Activated CD8-positive, alpha-beta T cell treated with anti-CD3 and anti-CD28 coated beads for 36 hours (primary cell): ENCODE data around the gene RNF115. TPM values are rescaled to one million over a fixed set of nuclear protein-coding genes. Genes with fewer than 3 reads are reported as not detected.

Source experiments
- ATAC-seq: fragments of 200-7000 bp; cut with Tn5 transposase; one replicate; pipeline ENCODE4 v1.10.0; 2021; ENCODE audit warnings: mild to moderate bottlenecking, moderate library complexity
- CTCF ChIA-PET: fragments of 350-600 bp; sonication (Branson Sonifier 250); formaldehyde crosslinking; loops from one replicate; lab custom pipeline; 2021; ENCODE audit warnings: antibody characterized with exemption; lab: Charles Lee
- POLR2A ChIA-PET: fragments of 350-600 bp; sonication (Branson Sonifier 250); formaldehyde crosslinking; loops from one replicate; lab custom pipeline; 2021; ENCODE audit warnings: antibody characterized with exemption; lab: Charles Lee
- DNase-seq: peaks from one replicate; pipeline ENCODE4 v3.0.0-alpha.2; 2020
- H3K27ac Mint-ChIP-seq: one replicate; pipeline ENCODE4 v1.8.0; 2021; ENCODE audit warnings: mild to moderate bottlenecking, mixed read lengths
- H3K27me3 Mint-ChIP-seq: one replicate; pipeline ENCODE4 v1.8.0; 2021; ENCODE audit warnings: mixed read lengths
- H3K36me3 Mint-ChIP-seq: one replicate; pipeline ENCODE4 v1.8.0; 2021; ENCODE audit warnings: low read depth, mixed read lengths
- H3K4me1 Mint-ChIP-seq: one replicate; pipeline ENCODE4 v1.8.0; 2021; ENCODE audit warnings: low read depth, mixed read lengths
- H3K4me3 Mint-ChIP-seq: one replicate; pipeline ENCODE4 v1.8.0; 2021; ENCODE audit warnings: mild to moderate bottlenecking, moderate library complexity, mixed read lengths
- H3K9me3 Mint-ChIP-seq: one replicate; pipeline ENCODE4 v1.8.0; 2021; ENCODE audit warnings: mixed read lengths
- intact Hi-C: fragments of 100-400 bp; cut with micrococcal nuclease; formaldehyde crosslinking; loops from one replicate; pipeline ENCODE4 v1.10.0; 2022
- total RNA-seq, 2 experiments: library from RNA; stranded (reverse); gene quantifications; one replicate each; pipeline ENCODE4 v1.2.3, GENCODE V29; 2021
- TF ChIP-seq, protein P1 (sequence below): fragments of 200-600 bp; IDR thresholded peaks from one replicate; pipeline ENCODE4 v1.8.0; 2022; ENCODE audit warnings: antibody characterized with exemption, mild to moderate bottlenecking

Gene RNF115
- total RNA-seq, 2 experiments from 2014 or later, result 12.6 to 13.1 TPM

GRCh38 chr1:145806844-145807243, 17.1 kb downstream of the RNF115 start:
- no peaks in the 10 kb centered on the region for H3K27me3 Mint-ChIP-seq
- no peak for ATAC-seq
- TF ChIP-seq, protein P1, sequence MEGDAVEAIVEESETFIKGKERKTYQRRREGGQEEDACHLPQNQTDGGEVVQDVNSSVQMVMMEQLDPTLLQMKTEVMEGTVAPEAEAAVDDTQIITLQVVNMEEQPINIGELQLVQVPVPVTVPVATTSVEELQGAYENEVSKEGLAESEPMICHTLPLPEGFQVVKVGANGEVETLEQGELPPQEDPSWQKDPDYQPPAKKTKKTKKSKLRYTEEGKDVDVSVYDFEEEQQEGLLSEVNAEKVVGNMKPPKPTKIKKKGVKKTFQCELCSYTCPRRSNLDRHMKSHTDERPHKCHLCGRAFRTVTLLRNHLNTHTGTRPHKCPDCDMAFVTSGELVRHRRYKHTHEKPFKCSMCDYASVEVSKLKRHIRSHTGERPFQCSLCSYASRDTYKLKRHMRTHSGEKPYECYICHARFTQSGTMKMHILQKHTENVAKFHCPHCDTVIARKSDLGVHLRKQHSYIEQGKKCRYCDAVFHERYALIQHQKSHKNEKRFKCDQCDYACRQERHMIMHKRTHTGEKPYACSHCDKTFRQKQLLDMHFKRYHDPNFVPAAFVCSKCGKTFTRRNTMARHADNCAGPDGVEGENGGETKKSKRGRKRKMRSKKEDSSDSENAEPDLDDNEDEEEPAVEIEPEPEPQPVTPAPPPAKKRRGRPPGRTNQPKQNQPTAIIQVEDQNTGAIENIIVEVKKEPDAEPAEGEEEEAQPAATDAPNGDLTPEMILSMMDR, result no peak
- H3K27ac Mint-ChIP-seq, result no peak overlapping the region
- intact Hi-C loops, result no loop called here
- ChIA-PET POLR2A (interaction anchor here (1.6 kb wide), 1 partner anchor 17 kb away, joined by 4 read pairs; the partner anchor contains the start of genes POLR3C and RNF115), CTCF (interaction anchor here (1.2 to 1.6 kb wide), 3 partner anchors 11 to 85 kb away, joined by 3 to 4 read pairs (median 4); no protein-coding TSS in a partner anchor)
- no peaks in the 10 kb centered on the region for H3K9me3 Mint-ChIP-seq
- H3K36me3 Mint-ChIP-seq, result peaks cover 3% of the 10 kb centered on the region
- no peak for DNase-seq
- no peak overlapping the region for H3K4me3 Mint-ChIP-seq
- peaks cover 36% of the 10 kb centered on the region for H3K4me1 Mint-ChIP-seq

GRCh38 chr1:145806408-145806807, 17.5 kb downstream of the RNF115 start:
- DNase-seq (no peak), ATAC-seq (no peak)
- Mint-ChIP-seq H3K36me3 (peaks cover 5% of the 10 kb centered on the region), H3K27me3 (no peaks in the 10 kb centered on the region), H3K9me3 (no peaks in the 10 kb centered on the region), H3K4me3 (no peak overlapping the region), H3K27ac (no peak overlapping the region), H3K4me1 (peaks cover 39% of the 10 kb centered on the region)
- CTCF ChIA-PET, result interaction anchor here (1.2 to 4.7 kb wide), 4 partner anchors 10 to 85 kb away, joined by 3 to 19 read pairs (median 4); partner anchors contain the start of gene NUDT17
- TF ChIP-seq, protein P1, result no peak
- intact Hi-C loops, result no loop called here
- POLR2A ChIA-PET, result interaction anchor here (1.6 kb wide), 1 partner anchor 18 kb away, joined by 4 read pairs; the partner anchor contains the start of genes POLR3C and RNF115

DNA sequence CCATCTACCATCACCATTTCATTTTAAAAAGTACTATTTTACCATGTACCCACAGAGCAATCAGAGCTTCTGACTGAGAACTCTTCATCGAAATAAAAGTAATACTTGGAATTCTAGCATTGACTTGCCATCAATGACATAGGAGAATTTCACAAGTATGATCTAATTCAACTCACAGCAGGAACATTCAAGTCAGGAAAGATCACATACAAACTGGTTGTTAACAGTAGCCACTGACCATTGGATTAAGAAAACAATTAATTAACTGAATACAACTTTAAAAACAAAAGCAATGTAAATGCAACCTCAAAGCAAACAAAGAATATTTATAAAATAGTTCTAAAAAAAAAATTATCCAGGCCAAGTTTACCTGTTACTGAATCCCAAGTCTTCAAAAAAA, 18.8 kb downstream of the RNF115 start:
- Mint-ChIP-seq H3K4me1 (peaks cover 45% of the 10 kb centered on the region), H3K27ac (no peak overlapping the region), H3K4me3 (no peak overlapping the region), H3K36me3 (peaks cover 5% of the 10 kb centered on the region), H3K27me3 (no peaks in the 10 kb centered on the region), H3K9me3 (no peaks in the 10 kb centered on the region)
- DNase-seq, result no peak
- ATAC-seq, result no peak
- intact Hi-C loops, result no loop called here
- CTCF ChIA-PET, result interaction anchor here (0.9 to 4.7 kb wide), 3 partner anchors 19 to 40 kb away, joined by 4 to 19 read pairs (median 5); partner anchors contain the start of gene NUDT17
- TF ChIP-seq, protein P1, result no peak
- POLR2A ChIA-PET, result interaction anchor here (1.5 kb wide), 1 partner anchor 10 kb away, joined by 3 read pairs; no protein-coding TSS in a partner anchor

DNA sequence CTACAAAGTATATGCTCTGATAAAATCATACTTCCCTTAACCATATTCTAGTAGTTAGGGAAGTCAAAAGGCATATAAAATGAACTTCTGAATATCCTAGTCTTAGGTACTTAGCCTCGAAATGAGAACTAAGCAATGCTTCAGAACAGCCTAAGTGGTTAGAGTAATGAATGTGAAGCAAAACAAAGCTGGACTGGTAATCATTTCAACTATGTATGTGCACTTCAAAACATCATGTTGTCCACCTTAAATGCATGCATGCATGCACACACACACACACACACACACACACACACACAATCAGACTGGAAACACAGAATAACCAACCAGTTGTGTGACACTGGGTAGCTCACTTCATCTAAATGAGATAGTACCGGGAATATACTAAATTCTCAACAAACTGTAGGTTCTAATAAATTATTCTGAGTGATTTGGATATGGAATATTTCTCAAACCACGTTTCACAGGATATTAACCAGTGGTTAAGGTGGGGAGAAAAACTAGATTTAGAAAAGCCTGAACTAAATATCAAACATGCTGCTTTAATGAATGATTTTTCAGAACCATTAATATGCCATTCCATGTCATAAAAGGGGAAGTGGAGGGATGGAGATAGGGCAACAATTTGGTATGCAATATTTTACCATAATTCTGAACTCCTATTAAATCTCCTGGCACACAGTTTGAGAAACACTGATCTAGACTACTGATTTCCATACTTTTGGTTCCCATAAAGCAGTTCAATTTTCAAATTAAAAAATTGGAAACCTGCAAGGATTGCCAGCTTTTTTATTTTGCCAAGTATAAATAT, 19.5 kb downstream of the RNF115 start:
- ChIA-PET CTCF (interaction anchor here (1.5 to 4.7 kb wide), 2 partner anchors 18 to 40 kb away, joined by 5 to 19 read pairs; partner anchors contain the start of gene NUDT17), POLR2A (interaction anchor here (1.5 kb wide), 1 partner anchor 10 kb away, joined by 3 read pairs; no protein-coding TSS in a partner anchor)
- peaks cover 49% of the 10 kb centered on the region for H3K4me1 Mint-ChIP-seq
- no peaks in the 10 kb centered on the region for H3K27me3 Mint-ChIP-seq
- DNase-seq (no peak), ATAC-seq (no peak)
- H3K9me3 Mint-ChIP-seq, result no peaks in the 10 kb centered on the region
- H3K4me3 Mint-ChIP-seq, result no peak overlapping the region
- H3K27ac Mint-ChIP-seq, result no peak overlapping the region
- intact Hi-C loops, result no loop called here
- H3K36me3 Mint-ChIP-seq, result peaks cover 9% of the 10 kb centered on the region
- TF ChIP-seq, protein P1, result no peak

DNA sequence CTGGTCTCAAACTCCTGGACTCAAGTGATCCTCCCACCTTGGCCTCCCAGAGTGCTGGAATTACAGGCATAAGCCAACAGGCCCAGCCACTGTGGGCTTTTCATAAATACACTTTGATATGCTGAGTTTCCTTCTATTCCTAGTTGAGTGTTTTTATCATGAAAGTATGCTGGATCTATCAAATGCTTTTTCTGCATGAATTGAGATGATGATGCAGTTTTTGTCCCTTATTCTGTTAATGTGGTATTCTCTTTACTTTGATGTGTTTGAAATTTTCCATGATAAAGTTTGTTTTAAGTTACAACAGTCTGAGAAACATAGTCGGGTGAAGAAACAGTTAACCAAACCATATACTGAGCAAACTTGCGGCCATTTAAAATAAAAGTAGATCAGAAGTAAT, 24.1 kb downstream of the RNF115 start:
- Mint-ChIP-seq H3K4me1 (peaks cover 45% of the 10 kb centered on the region), H3K9me3 (peaks cover 18% of the 10 kb centered on the region), H3K36me3 (peaks cover 46% of the 10 kb centered on the region), H3K27ac (no peak overlapping the region), H3K27me3 (no peaks in the 10 kb centered on the region), H3K4me3 (no peak overlapping the region)
- POLR2A ChIA-PET, result no interaction called here
- ATAC-seq, result no peak
- CTCF ChIA-PET, result no interaction called here
- TF ChIP-seq, protein P1, result no peak
- intact Hi-C loops, result no loop called here
- no peak for DNase-seq
